IPS-15b (cell line): Measurements from ENCODE around the gene MACIR.
"Not testable (repeated sequence)": the region's sequence is repeated elsewhere in the genome, so short reads cannot be mapped to it uniquely, and the experiment has no call there.

Experiments
- H3K27me3 ChIP-seq: one replicate; pipeline ENCODE4 v1.6.1; 2013; ENCODE audit warnings: low read length; ENCODE audit not compliant: control insufficient read depth, insufficient read depth
- H3K36me3 ChIP-seq: one replicate; pipeline ENCODE4 v1.6.1; 2013; ENCODE audit warnings: low read length; ENCODE audit not compliant: control insufficient read depth, insufficient read depth
- H3K4me1 ChIP-seq: one replicate; pipeline ENCODE4 v1.6.1; 2013; ENCODE audit warnings: mild to moderate bottlenecking, low read length; ENCODE audit not compliant: control insufficient read depth, insufficient read depth
- H3K4me3 ChIP-seq: one replicate; pipeline ENCODE4 v1.5.1; 2013; ENCODE audit warnings: low read depth, low read length
- H3K9ac ChIP-seq: one replicate; pipeline ENCODE4 v1.6.1; 2013; ENCODE audit warnings: low read depth, mild to moderate bottlenecking, low read length
- H3K9me3 ChIP-seq: one replicate; pipeline ENCODE4 v1.6.1; 2013; ENCODE audit warnings: mild to moderate bottlenecking, low read length; ENCODE audit not compliant: control insufficient read depth, insufficient read depth

The MACIR gene, protein sequence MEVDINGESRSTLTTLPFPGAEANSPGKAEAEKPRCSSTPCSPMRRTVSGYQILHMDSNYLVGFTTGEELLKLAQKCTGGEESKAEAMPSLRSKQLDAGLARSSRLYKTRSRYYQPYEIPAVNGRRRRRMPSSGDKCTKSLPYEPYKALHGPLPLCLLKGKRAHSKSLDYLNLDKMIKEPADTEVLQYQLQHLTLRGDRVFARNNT

DNA sequence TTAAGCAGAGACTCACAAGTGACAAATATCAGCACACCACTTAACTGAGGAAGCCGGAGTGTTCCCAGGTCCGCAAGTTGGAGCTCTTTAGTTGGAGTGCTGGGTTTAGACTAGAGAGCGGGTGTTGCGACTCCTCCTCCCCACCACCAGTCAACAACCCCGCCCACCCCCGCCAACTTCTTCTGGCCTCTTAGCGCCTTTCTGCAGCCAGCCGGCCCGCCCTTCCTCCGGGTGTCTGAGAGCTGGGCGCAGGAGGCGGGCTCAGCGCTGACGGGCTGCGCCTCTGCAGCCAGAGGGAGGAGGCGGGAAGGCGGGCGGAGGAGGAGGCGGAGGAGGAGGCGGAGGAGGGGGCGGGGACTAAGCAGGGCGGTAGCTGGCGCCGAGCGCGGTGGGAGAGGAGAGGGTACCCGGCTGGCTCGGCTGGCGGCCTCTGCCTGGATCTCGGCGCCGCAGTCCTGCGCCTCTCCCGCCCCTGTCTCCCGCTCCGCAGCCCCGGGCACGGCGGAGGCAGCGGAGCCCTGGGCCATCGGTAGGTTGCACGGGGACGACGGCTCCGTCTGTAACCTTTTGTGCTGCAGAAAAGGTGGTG is at the start of gene MACIR:
TSS of gene MACIR (plus strand) at position 396 of the 589 bp plus-strand sequence. CDS start 17,157 bp downstream, outside the sequence.
- Histone ChIP-seq H3K27me3 (no peaks in the 10 kb centered on the region), H3K36me3 (no peaks in the 10 kb centered on the region), H3K9me3 (no peaks in the 10 kb centered on the region), H3K4me3 (peak within 1 kb of the TSS; percentile 84), H3K9ac (peak within 1 kb of the TSS; percentile 76), H3K4me1 (peaks cover 8% of the 10 kb centered on the region)

DNA sequence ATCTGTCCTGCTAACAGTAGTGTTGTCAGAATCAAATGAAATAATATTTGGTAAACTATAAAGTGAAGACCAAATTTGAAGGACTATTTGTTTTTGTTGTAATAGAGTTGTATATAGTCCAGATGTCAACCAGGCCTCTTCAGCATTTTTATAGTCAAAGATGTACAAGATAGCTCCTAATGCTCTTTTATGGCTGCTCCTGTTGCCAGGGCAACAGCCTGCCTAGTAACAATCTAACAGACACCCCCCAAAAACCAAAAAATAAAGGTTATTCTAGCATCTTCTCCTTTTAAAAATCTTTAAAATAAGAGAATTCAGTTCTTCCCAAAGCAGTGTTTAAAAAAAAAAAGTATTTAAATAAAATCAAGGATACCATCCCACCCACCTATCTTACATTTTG is 49.5 kb upstream of the MACIR start:
- H3K4me3 ChIP-seq, result no peak overlapping the region
- no peaks in the 10 kb centered on the region for H3K36me3 ChIP-seq
- peaks cover 4% of the 10 kb centered on the region for H3K4me1 ChIP-seq
- H3K9me3 ChIP-seq, result no peaks in the 10 kb centered on the region
- no peaks in the 10 kb centered on the region for H3K27me3 ChIP-seq
- no peak overlapping the region for H3K9ac ChIP-seq

DNA sequence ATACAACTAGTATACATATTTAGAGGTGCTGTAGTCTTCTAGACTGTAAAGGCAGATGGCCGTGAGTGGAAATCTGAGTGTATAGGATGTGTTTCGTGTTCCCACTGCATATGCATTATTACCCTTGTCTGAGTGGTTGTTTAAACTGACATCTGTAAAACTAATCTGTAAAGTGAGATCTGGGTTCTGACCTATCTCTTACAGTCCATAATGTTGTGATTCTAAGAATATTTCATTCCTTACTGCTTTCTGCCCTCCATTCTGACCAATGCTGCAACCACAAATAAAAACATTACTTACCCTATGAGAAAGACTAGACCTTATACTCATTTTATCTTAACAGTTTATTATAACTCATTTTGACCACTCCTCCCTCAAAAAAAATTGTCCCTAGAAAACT is 47.6 kb upstream of the MACIR start:
- Histone ChIP-seq H3K9me3 (no peaks in the 10 kb centered on the region), H3K36me3 (no peaks in the 10 kb centered on the region), H3K4me3 (no peak overlapping the region), H3K4me1 (peaks cover 4% of the 10 kb centered on the region), H3K9ac (no peak overlapping the region), H3K27me3 (no peaks in the 10 kb centered on the region)

DNA sequence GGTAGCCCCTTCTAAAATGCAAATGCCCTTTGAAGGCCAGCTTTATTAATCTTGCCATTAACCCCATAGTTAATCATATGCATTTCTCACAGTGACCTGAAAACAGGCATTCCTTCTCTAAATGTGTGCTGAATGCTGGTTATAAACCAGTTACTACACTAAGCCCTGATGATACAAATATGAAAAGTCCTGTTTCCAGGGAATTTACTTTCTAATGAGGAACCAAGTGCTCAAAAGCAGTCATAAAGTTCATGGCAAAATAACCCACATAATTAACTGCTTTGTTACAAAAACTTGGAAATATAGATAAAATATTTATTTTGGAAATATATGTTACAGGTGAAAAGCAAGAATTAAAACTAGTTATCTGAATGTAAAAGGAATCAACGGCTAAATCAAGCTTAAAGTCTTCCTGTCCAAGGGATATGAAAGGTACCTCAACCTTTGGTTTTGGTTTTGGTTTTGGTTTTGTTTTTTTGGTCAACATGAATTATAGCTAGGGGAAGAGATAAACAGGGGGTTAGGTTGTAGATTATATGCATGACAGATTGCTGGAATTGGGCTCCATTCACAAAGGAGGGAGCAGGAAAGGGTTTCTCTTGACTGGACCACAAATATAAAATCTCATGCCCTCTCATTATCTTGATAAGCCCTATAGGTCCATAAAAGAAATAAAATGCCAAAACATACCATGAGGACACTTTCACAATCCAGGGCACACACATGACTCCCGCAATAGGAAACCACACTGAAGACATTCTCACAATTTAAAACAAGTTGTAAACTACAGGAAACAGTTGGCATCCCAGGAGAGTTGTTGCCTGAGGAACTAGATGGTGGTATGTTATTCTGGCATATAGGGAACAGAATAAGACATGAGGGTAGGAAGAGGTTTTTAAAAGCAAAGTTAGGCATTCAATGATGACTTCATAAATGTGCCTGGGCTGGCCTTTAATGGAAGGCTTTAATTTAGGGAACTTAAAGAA is 46.7 kb upstream of the MACIR start:
- Histone ChIP-seq H3K9me3 (no peaks in the 10 kb centered on the region), H3K4me3 (no peak overlapping the region), H3K4me1 (peaks cover 4% of the 10 kb centered on the region), H3K27me3 (no peaks in the 10 kb centered on the region), H3K9ac (no peak overlapping the region), H3K36me3 (no peaks in the 10 kb centered on the region)

DNA sequence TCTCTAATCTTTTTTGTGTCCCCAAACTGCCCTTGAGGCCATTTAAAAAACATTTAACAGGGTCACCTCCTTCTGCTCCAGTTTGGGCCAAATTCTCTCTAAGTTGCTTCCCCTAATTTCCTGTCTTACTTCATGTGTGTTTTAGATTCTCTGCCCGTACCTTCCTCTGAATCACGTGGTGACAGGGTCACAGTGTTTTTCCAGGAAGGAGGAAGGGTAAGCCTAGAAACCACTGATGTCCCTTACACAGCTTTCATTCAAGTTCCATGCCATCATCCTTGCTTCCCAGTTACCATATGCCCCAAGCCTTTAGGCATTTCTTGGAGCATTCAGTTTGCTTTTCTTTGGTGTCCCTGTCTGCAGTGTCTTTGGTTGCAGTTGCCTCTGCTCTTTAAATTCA is 42.4 kb upstream of the MACIR start:
- Histone ChIP-seq H3K27me3 (no peaks in the 10 kb centered on the region), H3K4me1 (peaks cover 4% of the 10 kb centered on the region), H3K9me3 (no peaks in the 10 kb centered on the region), H3K9ac (no peak overlapping the region), H3K4me3 (no peak overlapping the region), H3K36me3 (no peaks in the 10 kb centered on the region)

DNA sequence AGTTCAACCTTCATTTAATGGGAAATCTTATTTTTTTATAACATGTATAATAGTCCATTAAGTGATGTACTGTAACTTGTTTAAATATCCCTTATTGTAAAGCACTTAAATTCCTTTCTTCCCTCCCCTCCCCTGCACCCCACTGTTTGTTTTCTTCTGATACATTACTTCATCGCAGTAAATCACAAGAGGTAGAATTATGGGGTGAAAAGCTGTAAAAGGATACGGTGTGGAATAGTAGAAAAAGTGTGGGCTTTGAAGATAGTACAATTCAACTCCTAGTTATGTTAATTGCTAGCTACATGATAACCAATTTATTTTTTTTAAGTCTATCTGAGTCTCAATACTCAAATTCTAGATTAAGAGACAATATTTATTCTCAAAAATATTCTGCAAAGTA is 41.9 kb upstream of the MACIR start:
- no peaks in the 10 kb centered on the region for H3K9me3 ChIP-seq
- no peaks in the 10 kb centered on the region for H3K27me3 ChIP-seq

DNA sequence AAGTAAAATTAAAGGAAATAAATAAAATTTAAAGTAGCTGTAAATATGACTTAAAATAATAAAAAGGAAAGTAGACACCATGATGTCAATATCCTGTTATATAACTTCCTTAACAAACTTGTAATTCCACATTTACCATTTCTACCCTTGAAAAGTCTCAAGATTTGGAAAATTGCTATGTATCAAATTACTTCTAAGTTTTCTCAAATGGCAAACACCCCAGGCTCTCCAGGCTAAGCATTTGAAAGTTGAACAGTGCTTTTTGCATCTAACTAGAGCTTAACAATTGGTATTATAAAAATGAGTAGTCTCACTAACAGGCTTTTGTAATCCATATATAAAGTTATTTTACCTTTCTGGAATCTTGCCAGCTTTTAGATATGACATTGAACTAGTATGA is 41.5 kb upstream of the MACIR start:
- Histone ChIP-seq H3K9ac (no peak overlapping the region), H3K27me3 (no peaks in the 10 kb centered on the region), H3K36me3 (no peaks in the 10 kb centered on the region), H3K9me3 (no peaks in the 10 kb centered on the region), H3K4me3 (no peak overlapping the region), H3K4me1 (no peaks in the 10 kb centered on the region)

More for the DNA sequence above, 41.9 kb upstream of the MACIR start:
- Histone ChIP-seq H3K36me3 (no peaks in the 10 kb centered on the region), H3K4me3 (no peak overlapping the region), H3K9ac (no peak overlapping the region), H3K4me1 (no peaks in the 10 kb centered on the region)

DNA sequence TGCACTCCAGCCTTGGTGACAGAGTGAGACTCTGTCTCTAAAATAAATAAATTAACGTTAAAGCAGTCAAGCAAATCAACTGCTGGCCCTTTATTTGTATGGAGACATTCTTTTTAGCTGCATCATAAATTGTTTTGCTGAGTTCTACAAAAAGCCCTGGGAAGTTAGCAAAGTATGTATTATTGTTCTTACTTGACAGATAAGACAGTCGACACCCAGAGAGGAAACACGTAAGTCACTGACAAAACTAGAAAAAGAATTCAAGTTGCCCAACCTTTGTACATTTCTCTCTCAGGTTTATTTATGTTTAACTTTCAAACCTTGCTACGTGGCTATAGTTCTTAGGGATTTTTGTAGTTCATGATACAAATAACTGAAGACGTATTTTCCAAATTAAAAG is 40.4 kb upstream of the MACIR start:
- Histone ChIP-seq H3K36me3 (no peaks in the 10 kb centered on the region), H3K9me3 (no peaks in the 10 kb centered on the region), H3K9ac (no peak overlapping the region), H3K27me3 (no peaks in the 10 kb centered on the region), H3K4me3 (no peak overlapping the region), H3K4me1 (no peaks in the 10 kb centered on the region)

DNA sequence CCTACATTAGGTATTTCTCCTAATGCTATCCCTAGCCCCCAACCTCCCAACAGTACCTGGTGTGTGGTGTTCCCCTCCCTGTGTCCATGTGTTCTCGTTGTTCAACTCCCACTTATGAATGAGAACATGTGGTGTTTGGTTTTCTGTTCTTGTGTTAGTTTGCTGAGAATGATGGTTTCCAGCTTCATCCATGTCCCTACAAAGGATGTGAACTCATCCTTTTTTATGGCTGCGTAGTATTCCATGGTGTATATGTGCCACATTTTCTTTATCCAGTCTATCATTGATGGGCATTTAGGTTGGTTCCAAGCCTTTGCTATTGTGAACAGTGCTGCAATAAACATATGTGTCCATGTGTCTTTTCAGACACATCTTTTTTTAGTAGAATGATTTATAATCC is 39.5 kb upstream of the MACIR start:
- H3K27me3 ChIP-seq, H3K4me3 ChIP-seq, H3K36me3 ChIP-seq, H3K9me3 ChIP-seq, H3K9ac ChIP-seq, H3K4me1 ChIP-seq: not testable (repeated sequence)

DNA sequence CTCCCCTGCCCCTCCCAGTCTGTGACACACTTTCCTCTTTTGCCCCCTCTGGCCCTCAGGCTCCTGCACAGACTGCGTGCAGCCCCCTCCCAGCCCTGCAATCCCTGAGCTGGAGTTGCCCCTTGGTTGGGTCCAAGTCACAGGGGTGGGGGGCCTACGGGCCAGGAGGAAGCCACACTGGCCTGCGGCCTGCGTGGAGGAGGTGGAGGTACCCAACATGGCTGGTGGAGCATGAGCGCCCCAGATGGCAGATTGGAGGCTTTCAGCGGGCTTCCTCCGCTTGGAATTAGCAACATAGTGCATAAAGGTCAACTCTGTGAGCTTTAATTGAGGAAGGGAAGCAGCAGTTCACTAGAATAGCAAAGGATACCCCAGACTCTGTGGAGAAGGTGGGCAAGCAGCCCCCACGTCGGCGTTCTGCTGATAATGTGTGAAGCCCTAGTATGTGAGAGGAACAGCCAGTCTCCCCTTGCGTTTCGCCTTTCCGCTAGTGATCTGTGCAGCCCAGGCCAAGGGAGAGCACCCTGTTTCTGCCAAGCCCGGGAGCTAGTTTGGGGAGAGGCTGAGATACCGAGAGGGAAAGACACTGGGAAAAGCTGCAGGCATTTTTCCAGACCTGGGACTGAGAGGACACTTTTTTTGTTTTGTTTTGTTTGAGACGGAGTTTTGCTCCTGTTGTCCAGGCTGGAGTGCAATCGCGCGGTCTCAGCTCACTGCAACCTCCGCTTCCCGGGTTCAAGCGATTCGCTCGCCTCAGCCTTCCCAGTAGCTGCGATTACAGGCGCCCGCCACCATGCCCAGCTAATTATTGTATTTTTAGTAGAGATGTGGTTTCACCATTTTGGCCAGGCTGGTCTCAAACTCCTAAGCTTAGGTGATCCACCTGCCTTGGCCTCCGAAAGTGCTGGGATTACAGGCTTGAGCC is 35.3 kb upstream of the MACIR start:
- Histone ChIP-seq H3K36me3 (no peaks in the 10 kb centered on the region), H3K9ac (no peak overlapping the region), H3K27me3 (no peaks in the 10 kb centered on the region)

More for the DNA sequence above, 35.3 kb upstream of the MACIR start:
- H3K4me3 ChIP-seq, result no peak overlapping the region
- no peaks in the 10 kb centered on the region for H3K9me3 ChIP-seq
- no peaks in the 10 kb centered on the region for H3K4me1 ChIP-seq
